22Rv1 (cell line): ENCODE measurements around the gene GTPBP1.

Experiments used
- H3K27ac ChIP-seq: fragments of 450-650 bp; 2 replicates; pipeline ENCODE4 v1.5.1; 2017
- ZFX ChIP-seq: fragments of 450-650 bp; IDR thresholded peaks from 2 replicates; pipeline ENCODE4 v1.6.1; 2017; ENCODE audit warnings: antibody characterized with exemption, borderline replicate concordance
- TF ChIP-seq, protein P1 (sequence below): fragments of 450-650 bp; IDR thresholded peaks from 2 replicates; pipeline ENCODE4 v1.5.1; 2017; ENCODE audit warnings: mild to moderate bottlenecking

The GTPBP1 gene

DNA sequence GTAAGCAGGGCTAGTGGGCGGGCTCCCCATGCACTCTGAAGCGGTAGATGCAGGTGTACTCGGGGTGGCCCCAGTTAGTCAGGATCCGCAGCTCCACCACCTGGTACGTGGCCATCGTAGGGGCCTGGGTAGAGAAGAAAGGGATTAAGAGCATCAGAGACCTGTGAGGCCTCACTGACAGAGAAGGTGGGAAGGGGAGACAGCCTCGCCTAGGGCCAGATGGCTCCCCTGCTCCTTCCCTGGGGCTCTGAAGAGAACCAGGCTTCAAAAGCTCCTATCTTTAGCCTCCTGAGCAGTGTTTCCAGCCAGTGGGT is 30.5 kb downstream of the GTPBP1 start:
- peak overlapping the region; percentile 52 for H3K27ac ChIP-seq
- TF ChIP-seq ZFX = no peak
- TF ChIP-seq, protein P1, sequence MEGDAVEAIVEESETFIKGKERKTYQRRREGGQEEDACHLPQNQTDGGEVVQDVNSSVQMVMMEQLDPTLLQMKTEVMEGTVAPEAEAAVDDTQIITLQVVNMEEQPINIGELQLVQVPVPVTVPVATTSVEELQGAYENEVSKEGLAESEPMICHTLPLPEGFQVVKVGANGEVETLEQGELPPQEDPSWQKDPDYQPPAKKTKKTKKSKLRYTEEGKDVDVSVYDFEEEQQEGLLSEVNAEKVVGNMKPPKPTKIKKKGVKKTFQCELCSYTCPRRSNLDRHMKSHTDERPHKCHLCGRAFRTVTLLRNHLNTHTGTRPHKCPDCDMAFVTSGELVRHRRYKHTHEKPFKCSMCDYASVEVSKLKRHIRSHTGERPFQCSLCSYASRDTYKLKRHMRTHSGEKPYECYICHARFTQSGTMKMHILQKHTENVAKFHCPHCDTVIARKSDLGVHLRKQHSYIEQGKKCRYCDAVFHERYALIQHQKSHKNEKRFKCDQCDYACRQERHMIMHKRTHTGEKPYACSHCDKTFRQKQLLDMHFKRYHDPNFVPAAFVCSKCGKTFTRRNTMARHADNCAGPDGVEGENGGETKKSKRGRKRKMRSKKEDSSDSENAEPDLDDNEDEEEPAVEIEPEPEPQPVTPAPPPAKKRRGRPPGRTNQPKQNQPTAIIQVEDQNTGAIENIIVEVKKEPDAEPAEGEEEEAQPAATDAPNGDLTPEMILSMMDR = no peak

DNA sequence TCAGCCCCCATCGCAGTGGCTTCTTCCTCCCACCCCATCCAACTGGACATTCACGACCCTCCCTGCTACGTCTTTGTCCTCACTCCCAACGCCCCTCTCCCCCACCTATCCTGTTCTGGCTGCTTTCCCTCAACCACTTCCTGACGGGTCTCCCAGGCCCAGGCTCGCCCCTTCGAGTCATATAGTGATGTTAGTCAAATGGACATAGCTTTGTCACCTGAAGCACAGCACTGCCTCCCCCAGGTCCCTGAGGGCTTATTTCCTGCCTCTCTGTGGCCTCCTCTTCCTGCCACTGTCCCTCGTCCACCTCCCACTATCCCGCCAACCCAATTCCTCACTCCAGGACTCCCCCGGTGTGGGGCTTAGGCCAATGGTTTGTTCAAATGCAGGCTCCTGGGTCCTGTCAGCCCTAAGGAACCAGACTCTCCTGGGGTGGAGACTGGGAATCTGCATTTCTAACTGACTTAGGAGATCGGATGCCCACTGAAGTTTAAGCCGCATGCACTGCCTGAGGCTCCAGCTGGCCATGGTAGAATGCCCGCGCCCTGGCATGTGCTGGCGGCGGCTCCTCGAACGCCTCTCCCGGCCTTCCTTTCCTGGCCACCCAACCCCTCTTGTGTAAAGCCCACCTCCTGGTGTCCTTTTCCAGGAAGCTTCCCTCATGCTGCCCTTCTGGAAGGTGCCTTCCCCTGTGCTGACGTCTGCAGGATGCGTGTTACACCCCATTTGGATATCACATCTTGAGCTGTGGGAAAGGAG is 31.7 kb downstream of the GTPBP1 start:
- TF ChIP-seq, protein P1 = no peak
- no peak for TF ChIP-seq ZFX
- H3K27ac ChIP-seq = no peak overlapping the region

DNA sequence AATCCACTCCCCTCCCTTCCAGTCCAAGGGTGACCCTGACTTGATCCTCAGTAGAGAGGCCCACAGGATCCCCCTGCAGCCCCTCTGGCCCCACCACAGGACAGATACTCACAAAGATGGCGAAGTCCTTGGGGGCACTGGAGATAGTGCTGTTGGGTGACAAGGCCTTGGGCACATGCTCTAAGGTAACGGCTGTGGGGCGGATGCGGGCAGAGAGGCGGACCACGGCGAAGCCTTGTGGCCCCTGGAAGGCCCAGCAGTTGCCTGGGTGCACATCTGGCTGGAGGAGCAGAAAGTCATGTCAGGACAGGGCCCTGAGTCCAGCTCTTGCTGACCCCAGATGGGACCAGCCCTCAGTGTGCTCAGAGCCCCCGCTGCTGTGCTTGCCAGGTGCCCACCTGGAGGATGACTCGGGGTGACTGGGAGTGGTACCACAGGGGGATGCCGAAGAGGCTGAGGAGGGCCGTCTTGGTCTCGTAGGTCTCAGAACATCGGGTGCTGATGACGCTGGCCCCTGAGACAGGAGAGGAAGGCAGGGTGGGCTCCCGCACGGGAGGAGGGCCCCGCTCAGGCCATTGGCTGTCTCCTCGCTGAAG is 32.8 kb downstream of the GTPBP1 start:
- TF ChIP-seq, protein P1 = no peak
- no peak for TF ChIP-seq ZFX

DNA sequence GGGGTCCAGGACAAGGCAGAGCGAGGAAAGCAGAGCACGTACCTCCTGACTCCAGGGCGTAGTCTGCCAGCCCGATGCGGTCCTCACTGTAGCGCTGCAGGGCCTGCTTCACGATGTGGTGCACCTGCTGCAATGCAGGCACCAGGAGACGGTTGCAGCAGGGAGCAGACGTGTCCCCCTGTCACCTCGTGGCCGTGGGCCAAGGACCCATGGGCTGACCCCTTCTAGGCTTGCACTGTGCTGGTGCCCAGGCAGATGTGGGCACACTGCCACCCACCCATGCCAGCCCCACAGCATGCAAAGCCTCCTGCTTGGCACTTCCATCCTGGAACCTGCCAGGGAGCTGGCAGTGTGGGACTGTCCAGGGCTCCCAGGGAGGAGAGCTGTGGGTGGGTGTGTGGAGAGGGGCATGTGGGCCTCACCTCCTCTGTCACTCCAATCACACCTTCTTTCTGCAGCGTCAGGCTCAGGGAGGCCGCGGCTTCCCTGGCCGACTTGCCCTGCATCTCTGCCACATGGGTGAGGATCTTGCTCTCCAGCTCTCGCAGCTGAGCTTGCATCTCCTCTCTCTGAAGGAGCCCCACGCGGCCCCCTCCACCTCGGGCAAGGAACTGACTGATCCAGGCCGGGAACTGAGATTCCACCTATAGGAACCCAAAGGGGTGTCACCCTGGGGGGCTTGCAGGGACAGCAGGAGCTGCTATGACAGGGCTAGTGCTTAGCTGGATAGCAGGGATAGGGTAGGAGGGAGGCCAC is 33.7 kb downstream of the GTPBP1 start:
- TF ChIP-seq, protein P1 = no peak
- no peak for TF ChIP-seq ZFX
- no peak overlapping the region for H3K27ac ChIP-seq

More for the DNA sequence above, 32.8 kb downstream of the GTPBP1 start:
- no peak overlapping the region for H3K27ac ChIP-seq

DNA sequence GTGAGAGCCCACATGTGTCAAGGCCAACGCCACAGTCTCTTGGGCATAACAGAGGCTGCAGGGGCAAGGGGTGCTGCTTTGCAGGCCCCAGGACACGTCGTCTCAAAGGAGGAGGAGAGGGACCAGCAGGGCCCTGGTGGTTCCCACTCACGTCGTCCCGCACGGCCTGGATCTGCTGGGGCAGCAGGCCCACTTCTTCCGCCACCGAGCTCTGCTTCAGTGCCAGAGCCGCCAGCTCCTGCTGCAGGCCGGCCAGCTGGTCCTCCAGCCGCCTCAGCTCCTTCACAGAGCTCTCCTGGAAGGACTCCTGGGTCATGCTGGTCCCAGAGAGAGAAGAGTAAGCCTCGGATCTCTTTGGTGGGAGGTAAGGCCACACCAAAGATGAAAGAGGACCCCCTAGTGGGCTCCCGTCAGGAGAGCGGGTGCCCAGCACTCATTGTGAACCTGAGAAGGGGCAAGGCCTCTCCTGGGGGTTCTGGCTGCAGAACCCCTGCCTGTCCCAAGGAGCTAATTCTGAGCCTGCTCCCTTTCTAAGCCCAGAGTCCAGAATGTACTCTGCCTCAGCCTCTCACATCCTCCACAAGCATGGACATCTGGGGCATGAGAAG is 34.5 kb downstream of the GTPBP1 start:
- H3K27ac ChIP-seq = no peak overlapping the region
- TF ChIP-seq, protein P1 = no peak
- TF ChIP-seq ZFX = no peak

DNA sequence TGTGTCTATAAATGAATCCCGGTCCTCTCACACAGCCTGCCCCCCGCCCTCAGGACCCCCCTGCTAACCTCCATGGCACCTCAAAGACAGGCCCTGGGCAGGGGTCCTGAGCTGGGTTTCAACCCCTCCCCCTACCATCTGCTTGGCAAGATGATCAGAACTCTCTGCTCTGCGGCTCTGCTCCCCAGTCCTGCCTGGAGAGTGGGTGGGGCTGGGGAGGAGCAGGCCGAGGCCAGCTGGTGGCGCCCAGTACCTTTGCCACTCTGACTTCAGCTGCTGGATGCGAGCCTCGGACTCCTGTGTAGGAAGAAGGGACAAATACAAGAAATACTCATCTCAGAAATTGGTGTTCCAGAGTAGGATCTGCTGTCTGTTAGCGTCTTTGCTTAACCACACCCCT is 35.0 kb downstream of the GTPBP1 start:
- no peak for TF ChIP-seq ZFX
- TF ChIP-seq, protein P1 = no peak

More for the DNA sequence above, 35.0 kb downstream of the GTPBP1 start:
- no peak overlapping the region for H3K27ac ChIP-seq
